WI38 (cell line): Measurements from ENCODE around the gene ARHGEF28.

Source experiments
- H3K4me3 ChIP-seq: 2 replicates; pipeline ENCODE4 v1.5.1; 2011; ENCODE audit warnings: low read depth, mild to moderate bottlenecking, control low read depth, low read length
- TF ChIP-seq, protein P1 (sequence below): IDR thresholded peaks from 2 replicates; pipeline ENCODE4 v1.5.1; 2012; ENCODE audit warnings: low read depth, mild to moderate bottlenecking, control low read depth, low read length

Gene ARHGEF28

DNA sequence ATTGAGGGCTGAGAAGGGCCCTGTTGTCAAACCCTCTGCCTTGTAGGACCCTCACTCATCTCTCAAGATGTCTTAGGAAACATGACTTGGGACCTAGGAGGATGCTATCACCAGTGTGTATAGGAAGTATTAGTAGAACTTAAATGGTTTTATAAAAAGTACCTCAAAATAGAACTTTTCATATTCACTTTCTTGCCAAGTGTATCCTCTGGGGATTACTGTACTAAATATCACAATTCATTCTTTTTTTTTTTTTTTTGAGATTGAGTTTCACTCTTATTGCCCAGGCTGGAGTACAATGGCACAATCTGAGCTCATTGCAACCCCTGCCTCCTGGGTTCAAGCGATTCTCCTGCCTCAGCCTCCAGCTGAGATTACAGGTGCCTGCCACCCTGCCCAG lies 56.2 kb downstream of the ARHGEF28 start:
- TF ChIP-seq, protein P1, sequence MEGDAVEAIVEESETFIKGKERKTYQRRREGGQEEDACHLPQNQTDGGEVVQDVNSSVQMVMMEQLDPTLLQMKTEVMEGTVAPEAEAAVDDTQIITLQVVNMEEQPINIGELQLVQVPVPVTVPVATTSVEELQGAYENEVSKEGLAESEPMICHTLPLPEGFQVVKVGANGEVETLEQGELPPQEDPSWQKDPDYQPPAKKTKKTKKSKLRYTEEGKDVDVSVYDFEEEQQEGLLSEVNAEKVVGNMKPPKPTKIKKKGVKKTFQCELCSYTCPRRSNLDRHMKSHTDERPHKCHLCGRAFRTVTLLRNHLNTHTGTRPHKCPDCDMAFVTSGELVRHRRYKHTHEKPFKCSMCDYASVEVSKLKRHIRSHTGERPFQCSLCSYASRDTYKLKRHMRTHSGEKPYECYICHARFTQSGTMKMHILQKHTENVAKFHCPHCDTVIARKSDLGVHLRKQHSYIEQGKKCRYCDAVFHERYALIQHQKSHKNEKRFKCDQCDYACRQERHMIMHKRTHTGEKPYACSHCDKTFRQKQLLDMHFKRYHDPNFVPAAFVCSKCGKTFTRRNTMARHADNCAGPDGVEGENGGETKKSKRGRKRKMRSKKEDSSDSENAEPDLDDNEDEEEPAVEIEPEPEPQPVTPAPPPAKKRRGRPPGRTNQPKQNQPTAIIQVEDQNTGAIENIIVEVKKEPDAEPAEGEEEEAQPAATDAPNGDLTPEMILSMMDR: no peak
- H3K4me3 ChIP-seq: no peak overlapping the region

DNA sequence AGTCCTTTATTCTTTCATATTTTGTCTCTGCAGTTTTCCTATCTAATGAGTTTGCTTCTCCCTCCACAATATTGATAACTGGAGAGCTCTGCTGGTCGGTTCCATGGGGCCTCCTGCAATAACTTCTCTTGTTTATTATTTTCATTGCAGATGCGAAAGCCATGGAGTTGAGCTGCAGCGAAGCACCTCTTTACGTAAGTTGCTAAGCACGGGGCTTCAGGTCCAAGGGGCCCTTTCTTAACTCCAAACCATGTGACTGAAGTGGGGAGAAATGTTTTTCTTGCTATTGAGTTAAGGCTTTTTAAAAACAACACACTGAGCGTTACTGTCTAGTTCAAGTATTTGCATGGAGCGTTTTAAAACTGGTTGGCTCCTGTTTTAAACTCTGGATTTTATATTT lies 58.7 kb downstream of the ARHGEF28 start:
- H3K4me3 ChIP-seq: no peak overlapping the region
- TF ChIP-seq, protein P1: no peak

DNA sequence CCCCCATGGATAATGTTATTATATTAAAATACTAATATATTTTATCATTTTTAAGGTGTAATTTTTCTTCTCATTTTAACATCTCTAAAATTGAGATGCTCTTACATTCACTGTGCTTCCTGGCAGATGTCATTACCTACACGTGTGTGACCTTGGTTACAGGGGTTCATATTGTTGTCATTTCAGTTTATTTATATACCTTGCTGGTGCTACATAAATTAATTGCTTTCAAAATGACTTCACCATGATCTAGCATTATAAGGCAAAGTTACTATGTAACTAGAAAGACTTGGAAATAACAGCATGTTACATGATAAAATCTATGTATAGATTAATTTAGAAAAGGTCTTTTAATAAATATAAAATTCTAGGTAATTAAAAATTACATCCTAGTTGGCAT lies 60.9 kb downstream of the ARHGEF28 start:
- no peak overlapping the region for H3K4me3 ChIP-seq
- TF ChIP-seq, protein P1: no peak

DNA sequence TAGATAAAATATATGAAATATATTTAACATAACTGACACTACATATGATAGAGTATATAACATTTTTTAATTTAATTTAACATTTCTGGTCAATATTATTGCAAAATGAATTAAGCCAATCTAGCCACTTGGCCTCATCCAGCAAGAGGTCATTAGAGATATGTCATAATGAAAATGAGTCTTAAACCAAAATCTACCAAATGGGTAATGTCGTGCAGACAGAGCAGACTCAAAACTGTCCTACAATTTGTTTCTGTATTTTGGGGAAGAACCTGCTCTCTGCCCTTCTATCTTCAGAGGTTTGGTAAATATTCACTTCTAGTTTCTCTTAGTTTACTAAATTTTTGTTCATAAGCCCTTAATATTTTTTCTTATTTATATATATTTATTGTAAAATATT lies 61.4 kb downstream of the ARHGEF28 start:
- no peak overlapping the region for H3K4me3 ChIP-seq
- TF ChIP-seq, protein P1: no peak

DNA sequence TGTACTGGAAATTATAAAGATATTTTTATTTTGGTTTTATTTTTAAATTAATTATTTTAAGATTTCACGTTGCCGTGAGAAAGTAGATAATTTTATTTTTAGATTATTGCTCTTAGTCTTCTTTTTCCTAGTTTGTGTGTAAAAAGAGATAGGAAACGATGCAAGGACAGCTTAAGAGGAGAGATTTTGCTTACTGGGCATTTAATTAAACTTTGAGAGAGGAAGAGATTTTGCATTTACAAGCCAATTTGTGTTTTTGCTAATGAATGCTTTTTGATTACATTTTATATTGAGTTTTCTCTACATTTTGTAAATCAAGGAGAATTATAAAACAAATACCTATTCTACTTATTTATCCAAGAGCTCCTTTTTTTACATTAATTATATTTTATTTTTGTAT lies 64.0 kb downstream of the ARHGEF28 start:
- TF ChIP-seq, protein P1: no peak
- H3K4me3 ChIP-seq: no peak overlapping the region

DNA sequence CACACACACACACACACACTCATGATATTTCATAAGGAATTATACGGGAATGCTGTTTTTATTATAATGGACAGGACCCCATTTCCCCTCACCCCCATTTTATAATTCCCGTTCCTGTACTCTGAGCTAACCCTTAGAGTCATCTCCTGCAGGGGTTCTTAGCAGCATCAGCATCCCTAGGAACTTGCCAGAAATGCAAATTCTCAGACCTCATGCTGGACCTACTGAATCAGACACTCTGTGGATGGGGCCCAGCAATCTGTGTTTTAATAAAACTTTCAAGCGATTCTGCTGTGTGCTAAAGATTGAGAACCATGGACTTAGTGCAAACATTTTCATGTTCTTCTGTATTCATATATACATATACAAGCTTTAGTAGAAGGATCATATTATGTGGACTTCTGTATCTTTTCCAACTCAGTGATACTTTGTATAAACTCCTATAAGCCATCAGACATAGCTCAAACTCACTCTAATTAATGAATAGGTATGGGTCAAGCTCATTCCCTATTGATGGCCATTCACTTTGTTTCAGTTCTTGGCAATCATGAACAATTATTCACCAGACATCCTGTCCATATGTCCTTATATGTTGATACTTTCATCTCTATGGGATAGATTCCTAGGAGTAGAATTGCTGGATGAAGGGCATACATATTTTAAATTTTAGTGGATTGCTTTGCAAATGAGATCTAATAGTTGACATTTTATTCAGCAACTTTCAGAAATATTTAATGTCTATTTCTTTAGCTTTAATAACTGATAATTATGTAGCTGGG lies 65.5 kb downstream of the ARHGEF28 start:
- TF ChIP-seq, protein P1: no peak
- H3K4me3 ChIP-seq: no peak overlapping the region

DNA sequence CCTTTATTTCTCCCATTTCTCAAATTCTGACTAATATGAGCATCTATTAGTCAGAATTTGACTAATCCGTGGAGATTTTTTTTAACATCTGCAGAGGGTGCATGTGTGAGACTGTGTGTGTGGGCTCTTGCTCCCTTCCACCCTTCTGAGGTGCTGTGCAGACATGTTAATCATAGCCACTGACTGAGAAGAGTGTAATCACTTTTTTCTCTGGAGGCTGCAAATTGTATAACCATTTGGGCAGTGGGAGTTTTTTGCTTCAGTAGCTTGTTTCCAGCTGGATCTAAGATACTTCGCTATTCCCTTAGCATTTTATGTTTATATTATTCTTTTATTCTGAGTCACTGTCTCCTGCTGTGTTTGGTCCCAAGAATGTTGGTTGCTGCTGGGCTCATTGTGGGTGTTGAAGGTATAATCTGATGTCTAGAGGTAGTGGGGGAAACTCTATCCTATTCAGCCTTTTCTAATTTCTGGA lies 66.2 kb downstream of the ARHGEF28 start:
- TF ChIP-seq, protein P1: no peak
- no peak overlapping the region for H3K4me3 ChIP-seq
